IPS-18a (cell line): ENCODE data around the gene ROBO1.
A peak's percentile ranks its signal among the peaks of the same experiment; 100 is the strongest.

ENCODE experiments used
- H3K27ac ChIP-seq: one replicate; pipeline ENCODE4 v1.5.1; 2013; ENCODE audit warnings: low read length
- H3K27me3 ChIP-seq: one replicate; pipeline ENCODE4 v1.6.1; 2013; ENCODE audit warnings: mild to moderate bottlenecking, low read length; ENCODE audit not compliant: control insufficient read depth, insufficient read depth
- H3K36me3 ChIP-seq: one replicate; pipeline ENCODE4 v1.6.1; 2013; ENCODE audit warnings: low read depth, low read length; ENCODE audit not compliant: control insufficient read depth
- H3K4me1 ChIP-seq: one replicate; pipeline ENCODE4 v1.6.1; 2013; ENCODE audit warnings: low read depth, low read length; ENCODE audit not compliant: control insufficient read depth
- H3K4me3 ChIP-seq: one replicate; pipeline ENCODE4 v1.5.1; 2013; ENCODE audit warnings: low read length
- H3K9ac ChIP-seq: one replicate; pipeline ENCODE4 v1.6.1; 2013; ENCODE audit warnings: mild to moderate bottlenecking, low read length, moderate library complexity
- H3K9me3 ChIP-seq: one replicate; pipeline ENCODE4 v1.6.1; 2013; ENCODE audit warnings: low read depth, low read length; ENCODE audit not compliant: control insufficient read depth

Gene ROBO1

DNA sequence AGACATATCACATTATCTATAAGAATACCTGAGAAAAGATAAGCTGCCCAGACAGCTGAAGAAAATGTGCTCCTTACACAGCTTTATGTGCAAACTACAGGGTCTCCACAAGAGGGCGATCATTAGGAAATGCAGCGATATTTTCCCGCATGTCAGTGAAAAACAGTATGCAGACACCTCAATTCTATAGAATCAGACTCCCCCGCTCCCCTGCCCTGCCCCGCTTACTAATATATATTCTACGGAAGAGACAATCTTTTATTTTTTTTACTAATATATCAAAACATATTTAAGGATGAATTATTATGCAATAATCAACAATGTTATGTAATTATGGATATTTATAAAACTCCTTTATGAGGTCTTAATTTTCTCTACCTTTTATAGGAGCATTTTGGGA, 681.3 kb downstream of the ROBO1 start:
- Histone ChIP-seq H3K9me3 (no peaks in the 10 kb centered on the region), H3K36me3 (no peaks in the 10 kb centered on the region), H3K4me1 (peaks cover 17% of the 10 kb centered on the region), H3K9ac (no peak overlapping the region), H3K4me3 (no peak overlapping the region), H3K27ac (no peak overlapping the region), H3K27me3 (no peaks in the 10 kb centered on the region)

DNA sequence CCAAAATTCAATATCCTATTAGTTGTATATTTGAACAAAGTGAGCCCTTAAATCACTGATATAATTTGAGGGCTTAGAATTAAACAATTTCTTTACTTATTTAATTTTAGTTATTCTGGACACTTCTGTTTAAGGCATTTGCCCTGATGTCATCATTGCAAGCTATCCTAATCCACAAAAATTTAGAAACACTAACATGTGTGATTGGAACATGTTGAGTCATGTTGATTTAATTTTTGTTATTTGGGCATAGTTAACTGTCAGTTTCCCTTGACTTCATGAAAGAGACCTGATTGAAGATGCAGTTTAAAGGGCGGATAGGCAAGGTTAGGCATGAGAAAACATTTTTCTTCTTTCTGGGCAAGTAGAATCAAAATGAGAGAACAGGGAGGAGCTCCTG, 682.6 kb downstream of the ROBO1 start:
- H3K27me3 ChIP-seq = no peaks in the 10 kb centered on the region
- no peaks in the 10 kb centered on the region for H3K36me3 ChIP-seq
- H3K4me1 ChIP-seq = peaks cover 20% of the 10 kb centered on the region
- H3K9me3 ChIP-seq = no peaks in the 10 kb centered on the region
- H3K9ac ChIP-seq = no peak overlapping the region
- no peak overlapping the region for H3K27ac ChIP-seq
- no peak overlapping the region for H3K4me3 ChIP-seq

DNA sequence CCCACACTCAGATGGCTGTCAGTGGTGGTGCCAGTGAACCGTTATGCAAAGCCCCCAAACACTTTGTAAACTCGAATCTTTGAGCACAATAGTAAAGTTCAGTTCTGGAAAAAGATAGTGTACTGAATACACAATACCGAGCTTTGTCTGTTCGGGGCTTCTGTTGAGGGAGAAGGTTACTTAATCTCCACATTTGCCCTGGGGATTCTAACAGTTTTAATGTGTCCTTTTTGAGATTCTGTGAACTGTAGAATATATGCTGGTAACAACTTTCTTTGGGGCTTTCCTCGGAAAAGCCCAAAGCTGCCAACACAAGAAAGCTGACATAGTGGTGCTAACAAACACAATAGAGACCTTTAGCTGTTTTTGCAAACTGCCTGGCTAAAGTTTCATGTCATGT, 686.5 kb downstream of the ROBO1 start:
- Histone ChIP-seq H3K4me3 (no peak overlapping the region), H3K27ac (no peak overlapping the region), H3K9me3 (no peaks in the 10 kb centered on the region), H3K4me1 (peaks cover 7% of the 10 kb centered on the region), H3K36me3 (no peaks in the 10 kb centered on the region), H3K27me3 (no peaks in the 10 kb centered on the region), H3K9ac (no peak overlapping the region)

DNA sequence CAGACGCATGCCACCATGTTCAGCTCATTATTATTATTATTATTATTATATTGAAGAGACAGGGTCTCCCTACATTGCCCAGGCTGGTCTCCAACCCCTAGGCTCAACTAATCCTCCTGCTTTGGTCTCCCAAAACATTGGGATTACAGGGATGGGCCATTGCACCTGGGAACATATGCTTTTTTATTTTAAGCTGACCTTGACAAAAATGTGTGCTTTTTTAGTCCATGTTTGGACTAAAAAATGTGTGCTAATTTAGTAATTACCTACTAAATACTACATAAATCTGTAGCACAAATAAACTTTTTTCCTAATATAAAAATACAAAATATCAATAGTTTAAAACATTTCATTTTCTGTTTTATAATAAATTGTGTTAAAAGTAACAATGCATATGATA, 693.2 kb downstream of the ROBO1 start:
- H3K9ac ChIP-seq = no peak overlapping the region
- H3K4me3 ChIP-seq = no peak overlapping the region
- no peaks in the 10 kb centered on the region for H3K9me3 ChIP-seq
- H3K4me1 ChIP-seq = no peaks in the 10 kb centered on the region
- H3K27me3 ChIP-seq = no peaks in the 10 kb centered on the region
- no peaks in the 10 kb centered on the region for H3K36me3 ChIP-seq
- H3K27ac ChIP-seq = no peak overlapping the region

DNA sequence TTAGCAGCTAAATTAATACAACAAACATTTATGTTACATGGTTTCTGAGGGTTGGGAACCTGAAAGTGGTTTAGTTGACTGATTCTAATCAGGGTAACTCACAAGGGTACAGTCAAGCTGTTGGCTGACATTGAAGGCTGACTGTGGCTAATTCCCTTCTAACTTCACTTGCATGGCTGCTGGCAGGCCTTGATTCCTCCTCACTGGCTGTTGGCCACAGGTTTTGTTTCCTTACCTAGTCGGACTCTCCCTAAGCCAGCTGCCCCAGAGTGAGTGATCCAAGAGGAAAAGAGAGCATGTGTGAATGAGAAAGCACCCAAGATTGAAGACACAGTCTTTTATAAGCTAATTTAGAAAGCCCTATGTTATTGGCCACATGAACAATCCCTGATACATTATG, 700.1 kb downstream of the ROBO1 start:
- Histone ChIP-seq H3K4me3 (no peak overlapping the region), H3K9me3 (no peaks in the 10 kb centered on the region), H3K9ac (no peak overlapping the region), H3K27ac (no peak overlapping the region), H3K36me3 (no peaks in the 10 kb centered on the region), H3K4me1 (peaks cover 31% of the 10 kb centered on the region), H3K27me3 (no peaks in the 10 kb centered on the region)

DNA sequence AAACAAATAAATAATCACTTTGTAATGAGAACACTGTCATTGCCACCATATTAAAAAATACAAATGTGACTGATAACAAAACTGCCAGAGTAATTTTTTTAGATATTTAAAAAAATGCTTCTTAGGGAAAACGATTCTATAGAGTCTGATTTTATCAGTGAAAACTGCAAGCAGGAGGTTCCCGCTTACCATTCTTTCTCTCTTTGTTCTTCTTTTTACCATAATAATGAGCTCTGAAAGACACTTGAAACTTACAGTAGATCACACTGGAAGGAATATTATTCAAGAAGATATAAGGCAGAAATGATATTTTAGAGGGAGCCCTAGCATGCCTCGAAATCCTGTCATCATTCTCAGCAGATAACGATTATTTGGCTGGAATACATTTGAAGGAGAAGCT, 701.3 kb downstream of the ROBO1 start:
- Histone ChIP-seq H3K4me1 (peaks cover 31% of the 10 kb centered on the region), H3K9me3 (no peaks in the 10 kb centered on the region), H3K27me3 (no peaks in the 10 kb centered on the region), H3K36me3 (no peaks in the 10 kb centered on the region), H3K27ac (peak overlapping the region; percentile 9), H3K4me3 (no peak overlapping the region), H3K9ac (no peak overlapping the region)

DNA sequence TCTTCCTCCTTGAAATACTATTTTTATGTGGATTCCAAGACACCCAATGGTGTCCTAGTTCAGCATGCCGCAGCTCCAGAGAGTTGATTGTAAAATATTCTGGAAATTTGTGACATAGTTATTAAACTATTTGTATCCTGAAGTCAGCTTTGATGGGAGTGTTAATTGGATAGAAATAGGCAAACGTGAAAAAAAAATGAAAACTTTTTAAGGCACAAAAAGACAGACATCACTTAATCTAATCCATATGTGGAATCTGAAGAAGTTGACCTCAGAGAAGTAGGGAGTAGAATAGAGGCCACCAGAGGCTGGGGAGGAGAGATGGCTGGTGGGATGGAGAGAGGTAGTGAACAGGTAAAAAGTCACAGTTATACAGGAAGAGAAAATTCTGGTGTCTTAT, 704.2 kb downstream of the ROBO1 start:
- H3K4me1 ChIP-seq = peaks cover 26% of the 10 kb centered on the region

DNA sequence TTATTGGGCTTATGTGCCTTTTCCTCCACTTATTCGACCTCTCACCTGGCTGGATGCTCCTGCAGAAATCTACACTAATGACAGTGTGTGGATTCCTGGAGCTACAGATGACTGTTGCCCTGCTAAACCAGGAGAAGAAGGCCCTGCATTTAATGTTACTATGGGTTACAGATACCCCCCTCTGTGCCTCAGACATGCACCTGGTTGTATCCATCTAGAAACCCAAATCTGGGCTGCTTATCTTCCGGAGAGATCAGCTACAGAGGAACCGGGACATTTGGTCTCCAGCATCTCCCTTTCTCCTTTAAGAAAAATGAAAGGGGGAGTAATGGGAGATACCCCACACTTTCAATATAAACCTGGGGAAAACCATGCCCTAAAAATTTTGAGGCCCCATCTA, 710.0 kb downstream of the ROBO1 start:
- Histone ChIP-seq H3K4me3 (no peak overlapping the region), H3K9me3 (peaks cover under 1% of the 10 kb centered on the region), H3K36me3 (no peaks in the 10 kb centered on the region)

More for the DNA sequence above, 704.2 kb downstream of the ROBO1 start:
- no peak overlapping the region for H3K9ac ChIP-seq
- H3K27me3 ChIP-seq = no peaks in the 10 kb centered on the region
- no peaks in the 10 kb centered on the region for H3K9me3 ChIP-seq
- H3K36me3 ChIP-seq = no peaks in the 10 kb centered on the region
- no peak overlapping the region for H3K27ac ChIP-seq
- no peak overlapping the region for H3K4me3 ChIP-seq

DNA sequence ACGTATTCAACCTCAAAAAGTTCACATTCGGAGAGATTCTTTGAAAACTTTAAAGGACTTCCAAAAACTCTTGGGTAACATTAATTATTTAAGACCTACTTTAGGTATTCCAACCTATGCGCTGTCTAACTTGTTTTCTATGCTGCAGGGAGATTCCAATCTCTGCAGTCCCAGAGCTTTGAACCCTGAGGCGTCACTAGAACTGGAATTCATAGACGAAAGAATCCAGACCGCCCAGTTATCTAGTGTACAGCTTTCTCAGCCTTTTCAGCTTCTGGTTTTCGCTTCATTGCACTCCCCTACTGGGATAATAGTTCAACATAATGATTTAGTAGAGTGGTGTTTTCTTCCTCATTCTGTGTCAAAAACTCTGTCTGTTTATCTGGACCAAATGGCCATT, 711.3 kb downstream of the ROBO1 start:
- Histone ChIP-seq H3K27me3 (no peaks in the 10 kb centered on the region), H3K36me3 (no peaks in the 10 kb centered on the region), H3K9me3 (peaks cover 8% of the 10 kb centered on the region), H3K4me3 (no peak overlapping the region), H3K27ac (no peak overlapping the region), H3K4me1 (no peaks in the 10 kb centered on the region), H3K9ac (no peak overlapping the region)

More for the DNA sequence above, 710.0 kb downstream of the ROBO1 start:
- Histone ChIP-seq H3K9ac (no peak overlapping the region), H3K27me3 (no peaks in the 10 kb centered on the region), H3K4me1 (no peaks in the 10 kb centered on the region), H3K27ac (no peak overlapping the region)

DNA sequence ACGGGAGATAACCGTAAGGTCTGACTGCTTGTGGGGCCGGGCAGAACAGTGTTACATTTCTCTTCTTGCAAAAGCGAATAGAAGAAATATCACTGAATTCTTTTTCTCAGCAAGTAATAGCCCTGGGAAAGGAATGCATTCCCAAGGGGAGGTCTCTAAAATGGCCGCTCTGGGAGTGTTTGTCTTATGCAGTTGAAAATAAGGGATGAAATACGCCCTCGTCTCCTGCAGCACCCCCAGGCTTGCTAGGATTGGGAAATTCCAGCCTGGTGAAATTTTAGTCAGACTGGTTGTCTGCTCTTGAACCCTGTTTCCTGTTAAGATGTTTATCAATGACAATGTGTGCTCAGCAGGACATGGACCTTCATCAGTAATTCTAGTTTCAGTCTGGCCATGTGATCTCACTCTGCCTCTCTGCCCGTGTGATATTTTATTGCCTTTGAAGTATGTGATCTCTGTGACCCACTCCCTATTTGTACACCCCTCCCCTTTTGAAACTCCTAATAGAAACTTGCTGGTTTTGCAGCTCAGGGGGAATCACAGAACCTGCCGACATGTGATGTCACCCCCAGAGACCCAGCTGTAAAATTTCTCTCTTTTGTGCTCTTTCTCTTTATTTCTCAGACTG, 715.6 kb downstream of the ROBO1 start:
- Histone ChIP-seq H3K27ac (no peak overlapping the region), H3K9me3 (peaks cover 8% of the 10 kb centered on the region), H3K4me3 (no peak overlapping the region), H3K36me3 (no peaks in the 10 kb centered on the region), H3K4me1 (no peaks in the 10 kb centered on the region), H3K9ac (no peak overlapping the region), H3K27me3 (no peaks in the 10 kb centered on the region)

DNA sequence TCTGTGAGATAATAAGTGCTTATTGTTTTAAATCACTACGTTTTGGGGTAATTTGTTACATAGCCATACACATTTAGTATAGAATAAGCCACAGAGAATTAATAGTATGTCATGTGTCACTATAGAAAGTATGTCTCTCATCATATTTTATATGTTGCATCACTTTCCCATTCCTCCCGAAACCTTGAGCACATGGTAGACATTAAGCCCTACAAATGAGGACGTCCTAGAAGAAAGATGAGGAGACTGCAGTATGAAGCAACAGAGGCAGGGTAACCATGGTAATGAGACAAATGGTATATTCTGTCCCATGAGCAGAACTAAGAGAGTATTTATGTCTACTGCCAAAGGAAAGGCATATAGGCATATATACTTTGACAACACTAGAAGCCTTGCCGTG, 720.2 kb downstream of the ROBO1 start:
- Histone ChIP-seq H3K27me3 (no peaks in the 10 kb centered on the region), H3K27ac (no peak overlapping the region), H3K9me3 (peaks cover 5% of the 10 kb centered on the region), H3K9ac (no peak overlapping the region), H3K4me3 (no peak overlapping the region), H3K36me3 (no peaks in the 10 kb centered on the region), H3K4me1 (no peaks in the 10 kb centered on the region)

DNA sequence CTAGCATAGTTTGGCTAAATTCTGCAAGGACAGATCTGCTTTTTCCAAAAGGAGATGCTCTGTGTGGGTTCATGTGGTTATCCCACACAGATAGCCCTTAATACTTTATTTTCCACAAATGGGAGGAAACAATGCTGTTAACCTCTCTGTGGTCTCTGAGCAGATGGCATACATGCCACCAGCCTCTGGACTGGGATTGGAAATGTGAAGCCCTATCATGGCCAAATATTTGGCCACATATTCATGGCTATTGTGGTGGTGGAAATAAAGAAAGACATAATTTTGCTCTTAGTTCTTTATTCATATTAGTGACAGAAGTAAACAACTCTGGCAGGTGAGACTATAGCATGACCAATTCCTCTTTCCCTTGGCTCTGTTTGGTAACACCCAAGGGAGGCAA, 726.2 kb downstream of the ROBO1 start:
- no peak overlapping the region for H3K27ac ChIP-seq
- H3K4me3 ChIP-seq = no peak overlapping the region
- no peak overlapping the region for H3K9ac ChIP-seq
- no peaks in the 10 kb centered on the region for H3K36me3 ChIP-seq
- no peaks in the 10 kb centered on the region for H3K9me3 ChIP-seq
- no peaks in the 10 kb centered on the region for H3K27me3 ChIP-seq
- H3K4me1 ChIP-seq = no peaks in the 10 kb centered on the region
